B cell (primary cell): ENCODE data around the gene AMIGO1. TPM values are rescaled to one million over a fixed set of nuclear protein-coding genes. Genes with fewer than 3 reads are reported as not detected.

Experiments
- ATAC-seq: fragments of 200-7000 bp; cut with Tn5 transposase; one replicate; pipeline ENCODE4 v1.10.0; 2021; ENCODE audit warnings: low read depth, mild to moderate bottlenecking, moderate number of reproducible peaks, moderate library complexity
- CTCF ChIA-PET: fragments of 350-600 bp; sonication (Branson Sonifier 250); formaldehyde crosslinking; loops from one replicate; lab custom pipeline; 2021; ENCODE audit warnings: antibody characterized with exemption, inconsistent platforms; lab: Charles Lee
- POLR2A ChIA-PET: fragments of 350-600 bp; sonication (Branson Sonifier 250); formaldehyde crosslinking; loops from one replicate; lab custom pipeline; 2021; ENCODE audit warnings: antibody characterized with exemption; lab: Charles Lee
- DNase-seq: peaks from one replicate; pipeline ENCODE4 v3.0.0; 2013
- H2AFZ ChIP-seq: 2 replicates; pipeline ENCODE4 v1.6.1; 2012; ENCODE audit warnings: mild to moderate bottlenecking, low read depth, low read length; ENCODE audit not compliant: insufficient read depth, poor library complexity, severe bottlenecking
- H3K27ac ChIP-seq, 2 donors: 1 replicate in 1 of 2; 2 replicates in 1 of 2; pipeline ENCODE4 v1.5.1; 2012 to 2013; ENCODE audit warnings: low read length in 2 of 2, mild to moderate bottlenecking in 2 of 2, moderate library complexity in 1 of 2
- H3K27me3 ChIP-seq, 4 experiments: fragments of 200-600 bp in 1 of 4; sonication (generic) in 1 of 4; replicated peaks in 1 of 4; 1 replicate in 2 of 4; 2 replicates in 2 of 4; pipeline versions ENCODE4 v1.6.1 to v1.7.0; 2013 to 2016; ENCODE audit warnings: low read length in 3 of 4, mild to moderate bottlenecking in 2 of 4, mixed read lengths in 1 of 4, moderate library complexity in 1 of 4; ENCODE audit not compliant: insufficient read depth in 4 of 4, control insufficient read depth in 3 of 4; ENCODE audit errors: control extremely low read depth in 1 of 4
- H3K36me3 ChIP-seq, 2 experiments: replicated peaks in 1 of 2; 1 replicate in 1 of 2; 2 replicates in 1 of 2; pipeline versions ENCODE4 v1.6.1 to v1.7.1; 2013; ENCODE audit warnings: low read length in 1 of 2; ENCODE audit not compliant: insufficient read depth in 2 of 2, control insufficient read depth in 1 of 2; ENCODE audit errors: control extremely low read depth in 1 of 2, extremely low read depth in 1 of 2
- H3K4me1 ChIP-seq, 2 donors: fragments of 200-600 bp in 1 of 2; sonication (generic) in 1 of 2; 1 replicate in 1 of 2; 2 replicates in 1 of 2; pipeline versions ENCODE4 v1.5.1 to v1.6.1; 2013 to 2017; ENCODE audit warnings: low read length in 2 of 2; ENCODE audit not compliant: control insufficient read depth in 2 of 2, insufficient read depth in 2 of 2
- H3K4me2 ChIP-seq: replicated peaks from 2 replicates; pipeline ENCODE3; 2012; ENCODE audit warnings: mild to moderate bottlenecking, low read depth, low read length; ENCODE audit not compliant: poor library complexity, severe bottlenecking
- H3K4me3 ChIP-seq, 5 experiments: fragments of 200-600 bp in 1 of 5; sonication (generic) in 1 of 5; 1 replicate in 3 of 5; 2 replicates in 2 of 5; pipeline versions ENCODE4 v1.5.1 to v1.7.0; 2011 to 2016; ENCODE audit warnings: low read length in 4 of 5, mild to moderate bottlenecking in 4 of 5, low read depth in 2 of 5, control low read depth in 1 of 5, moderate library complexity in 1 of 5; ENCODE audit not compliant: insufficient read depth in 1 of 5; ENCODE audit errors: control extremely low read depth in 1 of 5, extremely low read depth in 1 of 5
- H3K79me2 ChIP-seq: fragments of 200-600 bp; sonication (generic); one replicate; pipeline ENCODE4 v1.6.0; 2016; ENCODE audit warnings: low read length; ENCODE audit not compliant: control insufficient read depth, insufficient read depth
- H3K9ac ChIP-seq: fragments of 200-600 bp; sonication (generic); 2 replicates; pipeline ENCODE4 v1.6.1; 2017; ENCODE audit warnings: mild to moderate bottlenecking, low read length, moderate library complexity
- H3K9me3 ChIP-seq, 3 donors: one replicate each; pipeline versions ENCODE4 v1.6.1 to v1.7.1; 2013; ENCODE audit warnings: low read length in 2 of 3; ENCODE audit not compliant: control insufficient read depth in 2 of 3, insufficient read depth in 1 of 3; ENCODE audit errors: control extremely low read depth in 1 of 3
- H4K20me1 ChIP-seq: 2 replicates; pipeline ENCODE4 v1.6.0; 2012; ENCODE audit warnings: mild to moderate bottlenecking, low read length; ENCODE audit not compliant: insufficient read depth, control insufficient read depth, poor library complexity, severe bottlenecking
- H3K27ac Mint-ChIP-seq: one replicate; pipeline ENCODE4 v1.8.0; 2021; ENCODE audit warnings: mixed read lengths
- H3K27me3 Mint-ChIP-seq: one replicate; pipeline ENCODE4 v1.8.0; 2021; ENCODE audit warnings: mixed read lengths
- H3K4me1 Mint-ChIP-seq: one replicate; pipeline ENCODE4 v1.8.0; 2021; ENCODE audit warnings: mixed read lengths
- H3K4me3 Mint-ChIP-seq: one replicate; pipeline ENCODE4 v1.8.0; 2021; ENCODE audit warnings: mixed read lengths
- H3K9me3 Mint-ChIP-seq: one replicate; pipeline ENCODE4 v1.8.0; 2022; ENCODE audit warnings: mixed read lengths; ENCODE audit not compliant: insufficient read depth
- CTCF ChIP-seq: fragments of 200-600 bp; IDR thresholded peaks from one replicate; pipeline ENCODE4 v1.8.0; 2022; ENCODE audit warnings: antibody characterized with exemption, mild to moderate bottlenecking
- EZH2 ChIP-seq: IDR thresholded peaks from 2 replicates; pipeline ENCODE4 v1.6.1; 2012; ENCODE audit warnings: borderline replicate concordance, low read depth, mild to moderate bottlenecking, moderate library complexity, low read length; ENCODE audit not compliant: insufficient read depth, poor library complexity, severe bottlenecking
- WGBS: methylation state at CpG from one replicate; pipeline ENCODE4 v1.1.5; 2013; ENCODE audit warnings: missing lambda C conversion rate; ENCODE audit not compliant: insufficient coverage; 5-methylcytosine and 5-hydroxymethylcytosine counted together
- intact Hi-C: fragments of 100-400 bp; cut with micrococcal nuclease; formaldehyde crosslinking; loops from one replicate; pipeline ENCODE4 v1.10.0; 2022
- polyA plus RNA-seq: library from polyadenylated mRNA; depleted of rRNA; stranded (reverse); fragments of >200 nt; gene quantifications from 2 replicates; pipeline ENCODE4 v1.2.3, GENCODE V29; 2012
- total RNA-seq, 2 donors: library from RNA; stranded (reverse); fragments of 120-200 nt in 1 of 2; gene quantifications; 1 replicate in 1 of 2; 2 replicates in 1 of 2; pipeline versions ENCODE4 v1.2.3 to v1.2.4, GENCODE V29; 2013 to 2022

The AMIGO1 gene
- total and polyA plus RNA-seq, 2 donors (not counting 1 experiment from before 2014, with no cell fraction given), result 0.19 to 2.4 TPM

GRCh38 chr1:109534307-109534858 lies 24.9 kb upstream of the AMIGO1 start:
- ATAC-seq, result no peak
- intact Hi-C loops, result no loop called here
- Histone ChIP-seq H3K27me3 (no peaks in the 10 kb centered on the region), H3K79me2 (no peaks in the 10 kb centered on the region), H3K4me1 (peaks cover 4 to 11% of the 10 kb centered on the region in 2 donors), H3K36me3 (no peaks in the 10 kb centered on the region), H3K9ac (no peak overlapping the region), H4K20me1 (no peaks in the 10 kb centered on the region), H3K4me3 (no peak overlapping the region), H2AFZ (no peak overlapping the region), H3K4me2 (no peak overlapping the region), H3K9me3 (no peaks in the 10 kb centered on the region), H3K27ac (no peak overlapping the region)
- Mint-ChIP-seq H3K4me1 (peaks cover 11% of the 10 kb centered on the region), H3K4me3 (no peak overlapping the region), H3K9me3 (no peaks in the 10 kb centered on the region), H3K27me3 (no peaks in the 10 kb centered on the region), H3K27ac (no peak overlapping the region)
- DNase-seq, result no peak
- ChIA-PET POLR2A (no interaction called here), CTCF (interaction anchor here (1.1 to 21.6 kb wide), 9 partner anchors 12 to 450 kb away, joined by 3 to 926 read pairs (median 4); partner anchors contain the start of genes AHCYL1, AMIGO1, ATXN7L2 and CYB561D1)
- no peak for TF ChIP-seq CTCF
- no peak for TF ChIP-seq EZH2
- no CpG with 5 or more reads among the region's 1 CpG for WGBS
